NT2/D1 (cell line): ENCODE results near the gene ACOXL.
"Not testable (repeated sequence)": the region's sequence is repeated elsewhere in the genome, so short reads cannot be mapped to it uniquely, and the experiment has no call there.

Source experiments
- DNase-seq: peaks from one replicate; pipeline ENCODE4 v3.0.0-alpha.2; 2011; ENCODE audit warnings: low read depth, low spot score
- H3K27me3 ChIP-seq: 2 replicates; pipeline ENCODE4 v1.6.0; 2011; ENCODE audit warnings: mild to moderate bottlenecking; ENCODE audit not compliant: insufficient read length, insufficient read depth
- H3K36me3 ChIP-seq: 2 replicates; pipeline ENCODE4 v1.6.1; 2011; ENCODE audit warnings: mild to moderate bottlenecking, low read length, mixed read lengths; ENCODE audit not compliant: insufficient read depth, insufficient read length
- H3K4me1 ChIP-seq: 2 replicates; pipeline ENCODE4 v1.5.1; 2011; ENCODE audit not compliant: insufficient read depth, insufficient read length
- H3K4me3 ChIP-seq: 2 replicates; pipeline ENCODE4 v1.5.1; 2011; ENCODE audit warnings: low read depth; ENCODE audit not compliant: insufficient read length
- H3K9ac ChIP-seq: 2 replicates; pipeline ENCODE4 v1.6.0; 2011; ENCODE audit warnings: low read depth; ENCODE audit not compliant: insufficient read length
- H3K9me3 ChIP-seq: 2 replicates; pipeline ENCODE4 v1.5.1; 2011; ENCODE audit warnings: mild to moderate bottlenecking, low read length; ENCODE audit not compliant: insufficient read depth
- SUZ12 ChIP-seq: IDR thresholded peaks from 2 replicates; pipeline ENCODE4 v1.6.1; 2011; ENCODE audit not compliant: insufficient read length, insufficient read depth; ENCODE audit errors: extremely low read depth
- YY1 ChIP-seq: IDR thresholded peaks from 2 replicates; pipeline ENCODE4 v1.6.1; 2011; ENCODE audit not compliant: insufficient read length, insufficient read depth
- ZNF274 ChIP-seq: IDR thresholded peaks from 2 replicates; pipeline ENCODE4 v1.6.1; 2011; ENCODE audit warnings: mild to moderate bottlenecking, low read depth, low read length

The ACOXL gene

DNA sequence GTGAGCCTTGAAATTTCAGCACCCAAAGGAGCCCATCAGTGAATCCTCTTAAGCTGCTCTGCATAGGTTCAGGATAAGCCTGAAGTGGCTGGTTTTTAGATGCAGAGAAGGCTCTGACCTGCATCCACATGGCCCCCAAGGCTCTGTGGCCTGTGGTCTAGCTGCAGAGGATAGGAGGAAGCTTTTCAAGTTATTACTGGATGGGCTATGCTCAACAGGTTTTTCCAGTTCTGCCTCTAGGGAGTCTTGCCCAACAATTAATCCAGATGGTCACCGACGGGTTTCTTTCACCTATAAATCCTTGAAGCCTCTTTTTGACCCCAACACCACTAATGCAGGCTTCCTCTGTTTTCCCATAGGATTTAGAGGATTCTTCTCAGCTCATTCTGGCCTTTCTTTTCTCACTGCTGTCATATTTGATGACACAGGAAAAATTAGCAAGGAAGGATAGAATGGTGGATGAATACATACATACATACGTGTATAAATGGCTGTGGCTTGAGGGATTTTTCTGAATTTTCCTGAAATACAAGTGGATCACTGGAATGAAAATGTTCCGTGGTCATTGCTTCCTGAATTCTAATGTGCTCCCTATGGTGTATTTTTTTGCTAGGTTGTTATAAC, 336.2 kb downstream of the ACOXL start:
- TF ChIP-seq ZNF274, result no peak
- no peak for TF ChIP-seq SUZ12
- no peak for TF ChIP-seq YY1
- Histone ChIP-seq H3K4me1 (no peaks in the 10 kb centered on the region), H3K9ac (peak overlapping the region; percentile 6), H3K9me3 (no peaks in the 10 kb centered on the region), H3K27me3 (no peaks in the 10 kb centered on the region), H3K4me3 (no peak overlapping the region), H3K36me3 (no peaks in the 10 kb centered on the region)
- no peak for DNase-seq

DNA sequence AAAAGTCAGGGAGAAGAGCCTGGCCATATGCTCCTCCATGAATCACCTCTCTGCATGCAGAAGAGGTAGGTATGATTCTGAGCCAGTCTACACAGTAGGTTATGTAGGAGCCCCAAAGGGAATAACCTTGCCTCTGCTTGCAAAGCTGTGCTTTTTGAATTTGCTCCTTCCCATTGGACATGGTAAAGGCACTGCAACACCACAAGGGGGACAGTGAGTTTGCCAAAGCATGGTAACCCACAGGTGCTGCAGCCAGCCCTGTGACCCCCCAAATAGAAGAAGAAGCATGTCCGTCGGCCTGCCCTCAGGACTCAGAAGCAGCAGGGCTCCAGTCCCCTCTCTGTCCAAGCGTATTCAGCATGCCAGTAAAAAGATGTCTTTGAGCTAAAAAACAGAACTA, 337.3 kb downstream of the ACOXL start:
- H3K36me3 ChIP-seq, result no peaks in the 10 kb centered on the region
- no peaks in the 10 kb centered on the region for H3K27me3 ChIP-seq
- H3K9me3 ChIP-seq, result peaks cover 11% of the 10 kb centered on the region
- H3K4me3 ChIP-seq, result no peak overlapping the region
- no peaks in the 10 kb centered on the region for H3K4me1 ChIP-seq
- H3K9ac ChIP-seq, result no peak overlapping the region
- no peak for TF ChIP-seq YY1
- no peak for TF ChIP-seq SUZ12
- TF ChIP-seq ZNF274, result no peak
- no peak for DNase-seq

DNA sequence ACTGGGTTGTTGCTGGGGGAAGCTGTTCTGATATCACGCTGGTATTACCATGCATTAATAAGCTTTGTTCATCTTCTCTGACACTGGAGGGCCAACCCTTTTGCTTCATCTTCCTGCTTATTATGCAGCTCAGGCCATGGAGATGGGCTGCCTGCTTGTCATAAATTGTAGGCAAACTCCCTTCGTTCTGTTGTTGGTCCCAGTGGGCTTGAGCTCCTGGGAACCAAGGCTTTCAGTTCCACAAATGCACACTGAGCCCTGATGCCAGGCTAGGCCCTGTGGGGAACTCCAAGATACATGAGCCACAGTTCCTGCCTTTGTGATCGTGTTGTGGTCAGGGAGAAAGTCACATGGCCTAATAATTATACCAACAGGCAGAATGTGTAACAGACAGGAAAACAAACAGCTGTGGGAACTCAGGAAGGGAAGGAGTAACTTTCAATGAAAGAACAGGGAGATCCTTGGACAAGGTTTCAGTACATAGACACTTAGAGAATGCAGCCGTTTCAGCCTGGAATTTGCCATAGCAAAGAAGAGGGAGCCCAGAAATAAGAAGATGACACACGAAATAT, 339.3 kb downstream of the ACOXL start:
- Histone ChIP-seq H3K27me3 (no peaks in the 10 kb centered on the region), H3K36me3 (no peaks in the 10 kb centered on the region), H3K9ac (no peak overlapping the region), H3K4me3 (no peak overlapping the region), H3K9me3 (peaks cover 26% of the 10 kb centered on the region), H3K4me1 (no peaks in the 10 kb centered on the region)
- no peak for DNase-seq
- TF ChIP-seq SUZ12, result no peak
- TF ChIP-seq ZNF274, result no peak
- no peak for TF ChIP-seq YY1

DNA sequence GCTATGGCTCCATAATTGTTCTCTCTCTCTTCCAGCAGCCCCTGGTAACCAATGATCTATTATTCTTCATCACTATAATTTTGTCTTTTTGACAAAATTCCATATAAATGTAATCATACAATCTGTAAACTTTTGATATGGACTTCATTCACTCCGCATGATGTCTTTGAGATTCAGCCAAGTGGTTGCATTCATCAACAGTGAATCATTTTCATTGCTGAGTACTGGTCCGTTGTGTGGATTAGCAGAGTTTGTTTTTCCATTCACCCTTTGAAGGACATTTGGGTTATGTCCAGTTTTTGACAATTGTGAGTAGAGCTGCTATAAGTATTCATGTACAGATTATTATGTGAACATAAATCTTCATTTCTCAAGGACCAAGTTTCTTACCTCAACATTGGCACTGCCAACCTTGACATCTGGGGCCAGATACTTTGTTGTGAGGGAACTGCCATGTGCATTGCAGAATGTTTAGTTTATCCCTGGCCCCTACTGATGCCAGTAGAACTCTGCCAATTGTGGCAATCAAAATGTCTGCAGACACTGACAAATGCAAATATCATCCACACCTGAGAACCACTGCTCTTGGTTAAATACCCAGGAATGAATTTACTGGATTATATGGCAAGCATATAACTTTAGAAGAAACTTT, 340.0 kb downstream of the ACOXL start:
- Histone ChIP-seq H3K4me1 (no peaks in the 10 kb centered on the region), H3K9me3 (peaks cover 26% of the 10 kb centered on the region), H3K36me3 (no peaks in the 10 kb centered on the region), H3K27me3 (no peaks in the 10 kb centered on the region), H3K9ac (no peak overlapping the region), H3K4me3 (no peak overlapping the region)
- DNase-seq, result no peak
- TF ChIP-seq SUZ12 (no peak), YY1 (no peak), ZNF274 (no peak)

DNA sequence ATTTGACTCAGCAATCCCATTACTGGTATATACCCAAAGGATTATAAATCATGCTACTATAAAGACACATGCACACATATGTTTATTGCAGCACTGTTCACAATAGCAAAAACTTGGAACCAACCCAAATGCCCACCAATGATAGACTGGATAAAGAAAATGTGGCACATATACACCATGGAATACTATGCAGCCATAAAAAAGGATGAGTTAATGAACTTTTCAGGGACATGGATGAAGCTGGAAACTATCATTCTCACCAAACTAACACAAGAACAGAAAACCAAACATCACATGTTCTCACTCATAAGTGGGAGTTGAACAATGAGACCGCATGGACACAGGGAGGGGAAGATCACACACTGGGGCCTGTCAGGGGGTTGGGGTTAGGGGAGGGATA, 350.3 kb downstream of the ACOXL start:
- DNase-seq, H3K4me3 ChIP-seq, H3K4me1 ChIP-seq, H3K27me3 ChIP-seq, H3K36me3 ChIP-seq, H3K9me3 ChIP-seq, H3K9ac ChIP-seq: not testable (repeated sequence)

DNA sequence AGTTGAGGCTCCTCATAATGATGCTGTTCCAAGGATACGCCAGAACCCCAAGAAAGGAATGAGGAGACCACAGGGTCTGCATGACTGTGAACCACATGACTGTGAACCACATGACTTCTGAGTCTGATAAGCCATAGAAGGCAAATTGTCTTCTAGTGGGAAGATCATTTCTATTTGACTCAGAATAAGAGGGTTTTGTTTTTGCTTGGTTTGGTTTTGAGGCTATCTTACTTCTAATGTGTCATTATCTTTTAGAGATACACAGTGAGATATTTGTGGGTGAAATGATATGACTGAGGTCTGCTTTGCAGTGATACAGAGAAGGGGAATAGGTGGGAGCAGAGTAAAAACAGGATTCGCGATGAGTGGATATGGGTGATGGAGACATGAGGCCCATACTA, 359.4 kb downstream of the ACOXL start:
- TF ChIP-seq SUZ12, result no peak
- TF ChIP-seq YY1, result no peak
- no peak for TF ChIP-seq ZNF274
- no peaks in the 10 kb centered on the region for H3K27me3 ChIP-seq

DNA sequence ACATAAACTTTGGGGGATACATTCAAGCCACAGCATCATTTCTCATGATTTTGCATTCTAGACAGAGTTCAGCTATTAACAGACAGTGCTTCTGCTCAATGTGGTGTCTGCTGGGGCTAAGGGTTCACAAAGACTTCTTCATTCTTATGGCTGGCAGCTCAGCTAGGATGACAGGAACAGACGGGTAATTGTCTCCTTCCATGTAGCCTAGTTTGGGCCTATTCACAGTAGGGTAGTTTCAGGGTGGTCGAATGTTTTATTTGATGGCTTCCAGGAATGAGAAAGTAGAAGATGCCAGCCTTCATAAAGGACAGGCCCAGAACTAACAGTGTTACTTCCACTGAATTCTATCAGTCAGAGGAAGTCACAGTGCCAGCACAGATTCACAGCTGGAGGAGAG, 362.3 kb downstream of the ACOXL start:
- H3K9ac ChIP-seq, result no peak overlapping the region
- no peak overlapping the region for H3K4me3 ChIP-seq
- no peak for DNase-seq
- no peaks in the 10 kb centered on the region for H3K4me1 ChIP-seq
- no peaks in the 10 kb centered on the region for H3K36me3 ChIP-seq
- no peaks in the 10 kb centered on the region for H3K27me3 ChIP-seq
- H3K9me3 ChIP-seq, result no peaks in the 10 kb centered on the region
- no peak for TF ChIP-seq ZNF274
- TF ChIP-seq SUZ12, result no peak
- TF ChIP-seq YY1, result no peak

More for the DNA sequence above, 359.4 kb downstream of the ACOXL start:
- H3K4me3 ChIP-seq, result no peak overlapping the region
- DNase-seq, result no peak
- H3K36me3 ChIP-seq, result no peaks in the 10 kb centered on the region
- H3K9me3 ChIP-seq, result no peaks in the 10 kb centered on the region
- no peak overlapping the region for H3K9ac ChIP-seq
- no peaks in the 10 kb centered on the region for H3K4me1 ChIP-seq
